H54 (cell line): Measurements from ENCODE around the gene RSPH3.
"Not testable (repeated sequence)": the region's sequence is repeated elsewhere in the genome, so short reads cannot be mapped to it uniquely, and the experiment has no call there.

Experiments
- DNase-seq: peaks from one replicate; pipeline ENCODE4 v3.0.0; 2011; ENCODE audit warnings: low spot score, mixed read lengths; ENCODE audit not compliant: insufficient read length
- FAIRE-seq: peaks from 3 replicates; lab custom pipeline; 2011; peaks lifted over from hg19 to GRCh38; lab: Jason Lieb, UNC
- POLR2A ChIP-seq: IDR thresholded peaks from 2 replicates; pipeline ENCODE4 v1.6.1; 2011; ENCODE audit warnings: low read depth, mild to moderate bottlenecking, low read length

Gene RSPH3

GRCh38 chr6:158999666-159000403 is at the start of gene RSPH3:
TSS of gene RSPH3 (minus strand) at chr6:159000202. CDS start at chr6:158999550, 652 bp downstream.
- no peak for FAIRE-seq
- TF ChIP-seq POLR2A: peak; percentile 75
- peak; percentile 68 for DNase-seq

GRCh38 chr6:159047891-159048685 is 48.1 kb upstream of the RSPH3 start:
- no peak for DNase-seq
- no peak for FAIRE-seq
- no peak for TF ChIP-seq POLR2A

DNA sequence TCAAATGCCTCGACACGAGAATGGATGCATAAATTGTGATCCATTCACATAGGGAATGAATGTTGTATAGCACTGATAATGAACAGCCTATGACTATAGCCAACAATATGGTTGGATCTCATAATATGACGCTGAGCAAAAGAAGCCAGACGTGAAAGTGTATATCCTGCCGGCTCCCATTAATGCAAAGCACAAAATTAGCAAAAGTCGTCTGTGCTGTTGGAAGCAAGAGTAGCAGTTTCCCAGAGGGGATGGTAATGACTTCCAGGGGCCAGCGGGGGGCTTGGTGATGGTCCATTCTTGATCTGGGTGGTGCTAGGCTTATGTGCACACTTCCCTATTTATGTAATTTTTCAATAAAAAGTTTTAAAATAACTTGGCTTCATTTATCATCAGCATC is 45.8 kb upstream of the RSPH3 start:
- TF ChIP-seq POLR2A: no peak
- no peak for FAIRE-seq
- DNase-seq: no peak

- DNase-seq (no peak), FAIRE-seq (no peak)
- no peak for TF ChIP-seq POLR2A
These were observed 45.1 kb upstream of the RSPH3 start, which contains the start of gene TAGAP for GRCh38 chr6:159044899-159045727. TSS of gene TAGAP (minus strand) at chr6:159044991. CDS start at chr6:159044146, 845 bp downstream.

GRCh38 chr6:159043947-159044346 is 43.9 kb upstream of the RSPH3 start:
- no peak for DNase-seq
- TF ChIP-seq POLR2A: no peak
- FAIRE-seq: no peak

GRCh38 chr6:159043251-159043650 is 43.2 kb upstream of the RSPH3 start:
- FAIRE-seq: no peak
- no peak for TF ChIP-seq POLR2A

DNA sequence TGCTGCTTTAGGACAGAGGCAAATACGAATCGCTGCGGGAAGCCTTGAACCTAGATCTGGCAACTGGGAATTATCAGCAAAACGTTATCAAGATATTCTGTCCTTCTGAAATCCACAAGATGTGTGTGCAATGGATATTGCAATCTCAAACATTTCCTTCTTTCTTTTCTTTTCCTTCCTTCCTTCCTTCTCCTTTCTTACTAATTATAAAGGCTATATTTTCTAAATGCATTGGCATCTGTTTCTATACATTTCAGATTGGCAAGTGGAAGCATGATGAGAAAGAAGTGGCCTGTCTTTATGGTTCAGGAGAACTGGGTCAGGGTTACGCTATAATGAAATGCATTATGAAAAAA is 42.8 kb upstream of the RSPH3 start:
- TF ChIP-seq POLR2A: no peak

More at GRCh38 chr6:159043251-159043650, 43.2 kb upstream of the RSPH3 start:
- no peak for DNase-seq

GRCh38 chr6:159042003-159042825 is 42.2 kb upstream of the RSPH3 start:
- DNase-seq (peak; percentile 23), FAIRE-seq (peak; percentile 30)
- TF ChIP-seq POLR2A: no peak

More for the DNA sequence above, 42.8 kb upstream of the RSPH3 start:
- FAIRE-seq (no peak), DNase-seq (no peak)

- DNase-seq (no peak), FAIRE-seq (no peak)
- no peak for TF ChIP-seq POLR2A
These were observed 41.2 kb upstream of the RSPH3 start for GRCh38 chr6:159041181-159041580.

DNA sequence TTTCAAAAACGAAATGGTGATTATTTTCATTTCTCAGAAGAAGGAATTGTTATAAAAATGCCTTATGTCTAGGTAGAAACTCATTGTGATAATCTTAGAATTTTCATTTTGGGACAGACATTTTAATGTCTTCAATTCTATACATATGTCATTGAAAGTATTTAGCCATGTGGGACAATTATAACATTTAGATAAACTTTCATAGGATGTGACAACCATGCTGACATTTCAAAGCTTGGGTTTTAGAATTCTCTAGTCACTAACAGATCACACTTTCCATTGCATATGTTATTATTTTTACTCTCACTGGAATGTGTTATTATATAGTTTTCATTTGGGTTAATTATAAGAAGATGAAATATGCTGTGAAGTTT is 39.9 kb upstream of the RSPH3 start:
- FAIRE-seq: no peak
- no peak for TF ChIP-seq POLR2A
- no peak for DNase-seq

- TF ChIP-seq POLR2A: no peak
- no peak for FAIRE-seq
- DNase-seq: no peak
These were observed 39.2 kb upstream of the RSPH3 start for GRCh38 chr6:159038914-159039884.

DNA sequence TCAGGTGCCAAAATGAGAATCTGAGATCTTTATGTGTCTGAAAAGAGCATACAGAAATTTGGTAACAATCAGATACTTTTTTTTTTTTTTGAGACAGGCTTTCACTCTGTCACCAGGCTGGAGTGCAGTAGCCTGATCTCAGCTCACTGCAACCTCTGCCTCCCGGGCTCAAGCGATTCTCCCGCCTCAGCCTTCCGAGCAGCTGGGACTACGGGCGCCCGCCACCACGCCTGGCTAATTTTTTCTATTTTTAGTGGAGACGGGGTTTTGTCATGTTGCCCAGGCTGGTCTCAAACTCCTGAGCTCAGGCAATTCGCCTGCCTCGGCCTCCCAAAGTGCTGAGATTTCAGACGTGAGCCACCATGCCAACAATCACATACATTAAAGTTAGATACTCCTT is 38.3 kb upstream of the RSPH3 start:
- FAIRE-seq, DNase-seq: not testable (repeated sequence)
